IPS DF 4.7 (cell line): Measurements from ENCODE around the gene COPS6.

ENCODE experiments used
- DNase-seq: peaks from one replicate; pipeline ENCODE4 v3.0.0-alpha.2; 2013; ENCODE audit warnings: low spot score; ENCODE audit errors: extremely low read depth

Gene COPS6

GRCh38 chr7:100101016-100101862 is 12.5 kb downstream of the COPS6 start, which contains the start of the genes AP4M1 and MCM7:
Gene AP4M1, plus strand, starts transcription at chr7:100101643. Its CDS starts 72 bp downstream, at chr7:100101715.
Gene MCM7, minus strand, starts transcription at chr7:100101397. Its CDS starts 103 bp downstream, at chr7:100101294.
- no peak for DNase-seq

GRCh38 chr7:100102950-100103840 is 14.4 kb downstream of the COPS6 start:
- no peak for DNase-seq

GRCh38 chr7:100105534-100105933 is 16.8 kb downstream of the COPS6 start:
- no peak for DNase-seq

GRCh38 chr7:100106633-100107032 is 17.9 kb downstream of the COPS6 start:
- DNase-seq = no peak

- no peak for DNase-seq
Observed at GRCh38 chr7:100107125-100107737, 18.5 kb downstream of the COPS6 start.

- DNase-seq = no peak
Observed at GRCh38 chr7:100107890-100108289, 19.1 kb downstream of the COPS6 start.

- no peak for DNase-seq
Observed at GRCh38 chr7:100109521-100110163, 20.9 kb downstream of the COPS6 start.

GRCh38 chr7:100111156-100111555 is 22.4 kb downstream of the COPS6 start:
- no peak for DNase-seq

- no peak for DNase-seq
Observed at GRCh38 chr7:100111914-100112313, 23.1 kb downstream of the COPS6 start.

- no peak for DNase-seq
Observed at GRCh38 chr7:100115026-100115425, 26.3 kb downstream of the COPS6 start.

GRCh38 chr7:100118388-100119071 is 29.8 kb downstream of the COPS6 start:
- DNase-seq = no peak

GRCh38 chr7:100119072-100119969 is 30.6 kb downstream of the COPS6 start, which contains the start of the genes CNPY4 and TAF6:
Gene CNPY4, plus strand, starts transcription at chr7:100119634. Its CDS starts 111 bp downstream, at chr7:100119745.
Gene TAF6, minus strand, starts transcription at chr7:100119358. Its CDS starts 5,149 bp downstream, at chr7:100114209.
- no peak for DNase-seq

- DNase-seq = no peak
Observed at GRCh38 chr7:100119970-100120732, 31.4 kb downstream of the COPS6 start.

- DNase-seq = no peak
Observed at GRCh38 chr7:100120733-100121036, 31.9 kb downstream of the COPS6 start.

- DNase-seq = no peak
Observed at GRCh38 chr7:100122067-100122466, 33.3 kb downstream of the COPS6 start.

GRCh38 chr7:100122568-100122967 is 33.8 kb downstream of the COPS6 start:
- no peak for DNase-seq

- DNase-seq = no peak
Observed at GRCh38 chr7:100124301-100125230, 35.8 kb downstream of the COPS6 start.
